H1 (cell line): Measurements from ENCODE around the gene CLEC18B. TPM values are rescaled to one million over a fixed set of nuclear protein-coding genes. Genes with fewer than 3 reads are reported as not detected.

Experiments used
- CTCF ChIA-PET: fragments of 300-600 bp; sonication (Branson Sonifier 250); formaldehyde crosslinking; loops from one replicate; lab custom pipeline; 2021; ENCODE audit not compliant: partially characterized antibody; lab: Charles Lee
- POLR2A ChIA-PET: fragments of 300-600 bp; sonication (Branson Sonifier 250); formaldehyde crosslinking; loops from one replicate; lab custom pipeline; 2021; ENCODE audit warnings: inconsistent platforms; ENCODE audit not compliant: partially characterized antibody; lab: Charles Lee
- DNase-seq, 2 experiments: peaks; one replicate each; pipeline versions ENCODE4 v3.0.0 to v3.0.0-alpha.2; 2010 to 2022; ENCODE audit warnings: low spot score in 2 of 2, low read depth in 1 of 2, mixed read lengths in 1 of 2
- FAIRE-seq: peaks from 2 replicates; lab custom pipeline; 2011; peaks lifted over from hg19 to GRCh38; lab: Jason Lieb, UNC
- H2AFZ ChIP-seq: 2 replicates; pipeline ENCODE4 v1.8.1; 2012; ENCODE audit warnings: low read length, inconsistent platforms
- H2AK5ac ChIP-seq: 2 replicates; pipeline ENCODE4 v1.6.1; 2013; ENCODE audit warnings: low read depth, low read length
- H2BK120ac ChIP-seq: replicated peaks from 2 replicates; pipeline ENCODE3; 2013; ENCODE audit warnings: low read depth, low read length, inconsistent platforms
- H2BK12ac ChIP-seq: 2 replicates; pipeline ENCODE4 v1.6.1; 2013; ENCODE audit warnings: low read depth, low read length
- H2BK15ac ChIP-seq: 2 replicates; pipeline ENCODE4 v1.6.1; 2013; ENCODE audit warnings: low read length
- H2BK20ac ChIP-seq: 2 replicates; pipeline ENCODE4 v1.6.1; 2013; ENCODE audit warnings: low read length
- H2BK5ac ChIP-seq: 2 replicates; pipeline ENCODE4 v1.6.1; 2013; ENCODE audit warnings: low read depth, low read length
- H3K14ac ChIP-seq: 2 replicates; pipeline ENCODE4 v1.6.1; 2013; ENCODE audit warnings: inconsistent platforms; ENCODE audit not compliant: insufficient read length
- H3K18ac ChIP-seq: 2 replicates; pipeline ENCODE4 v1.6.1; 2013; ENCODE audit warnings: low read length; ENCODE audit errors: extremely low read depth
- H3K23ac ChIP-seq: 2 replicates; pipeline ENCODE4 v1.6.1; 2013; ENCODE audit warnings: inconsistent platforms; ENCODE audit not compliant: insufficient read length
- H3K23me2 ChIP-seq: 2 replicates; pipeline ENCODE4 v1.6.1; 2013; ENCODE audit warnings: low read depth, low read length
- H3K27ac ChIP-seq: 2 replicates; pipeline ENCODE4 v1.6.1; 2011; ENCODE audit warnings: low read depth, low read length, inconsistent platforms
- H3K27me3 ChIP-seq, 4 experiments: replicated peaks in 1 of 4; 1 replicate in 1 of 4; 2 replicates in 3 of 4; pipeline versions ENCODE4 v1.6.1 to v1.8.1; 2011 to 2013; ENCODE audit warnings: low read length in 3 of 4, mild to moderate bottlenecking in 3 of 4, inconsistent platforms in 2 of 4, mixed read lengths in 2 of 4, moderate library complexity in 1 of 4; ENCODE audit not compliant: control insufficient read depth in 3 of 4, insufficient read depth in 3 of 4; ENCODE audit errors: extremely low read depth in 1 of 4
- H3K36me3 ChIP-seq, 4 experiments: 2 replicates each; pipeline versions ENCODE4 v1.6.1 to v1.8.1; 2011 to 2013; ENCODE audit warnings: mild to moderate bottlenecking in 4 of 4, low read length in 3 of 4, moderate library complexity in 2 of 4, control low read depth in 1 of 4, inconsistent platforms in 1 of 4; ENCODE audit not compliant: insufficient read depth in 4 of 4, control insufficient read depth in 2 of 4
- H3K4ac ChIP-seq: replicated peaks from 2 replicates; pipeline ENCODE3; 2013; ENCODE audit warnings: low read length, low read depth, mixed read lengths, inconsistent platforms; ENCODE audit not compliant: insufficient read length
- H3K4me1 ChIP-seq, 4 experiments: replicated peaks in 1 of 4; 1 replicate in 1 of 4; 2 replicates in 3 of 4; pipeline versions ENCODE4 v1.6.1 to v1.8.1; 2011 to 2013; ENCODE audit warnings: low read length in 3 of 4, inconsistent platforms in 2 of 4, mixed read lengths in 1 of 4; ENCODE audit not compliant: insufficient read depth in 4 of 4, control insufficient read depth in 3 of 4
- H3K4me2 ChIP-seq, 2 experiments: 2 replicates each; pipeline versions ENCODE4 v1.6.1 to v1.8.1; 2011 to 2013; ENCODE audit warnings: low read depth in 2 of 2, low read length in 2 of 2, control low read depth in 1 of 2, inconsistent platforms in 1 of 2, mild to moderate bottlenecking in 1 of 2; ENCODE audit not compliant: insufficient read depth in 1 of 2
- H3K4me3 ChIP-seq, 4 experiments: fragments of 200-600, 300-600 bp in 1 of 4; sonication (generic), shearing (Covaris generic), sonication (Bioruptor Twin) in 1 of 4; 2 replicates each; pipeline versions ENCODE4 v1.5.1 to v1.8.1; 2011 to 2016; ENCODE audit warnings: low read length in 4 of 4, low read depth in 3 of 4, control low read depth in 2 of 4, inconsistent platforms in 2 of 4, mild to moderate bottlenecking in 2 of 4, mixed read lengths in 1 of 4, moderate library complexity in 1 of 4; ENCODE audit not compliant: insufficient read depth in 2 of 4; ENCODE audit errors: extremely low read depth in 1 of 4
- H3K56ac ChIP-seq: replicated peaks from 2 replicates; pipeline ENCODE3; 2013; ENCODE audit warnings: low read depth, mild to moderate bottlenecking, mixed read lengths, low read length, inconsistent platforms; ENCODE audit not compliant: insufficient read length
- H3K79me1 ChIP-seq: 2 replicates; pipeline ENCODE4 v1.6.1; 2013; ENCODE audit warnings: low read depth, low read length, control low read depth
- H3K79me2 ChIP-seq, 2 experiments: 2 replicates each; pipeline versions ENCODE4 v1.6.1 to v1.8.1; 2012 to 2013; ENCODE audit warnings: low read length in 2 of 2, mild to moderate bottlenecking in 2 of 2, inconsistent platforms in 1 of 2; ENCODE audit not compliant: insufficient read depth in 2 of 2, control insufficient read depth in 1 of 2
- H3K9ac ChIP-seq, 4 experiments: replicated peaks in 1 of 4; 1 replicate in 1 of 4; 2 replicates in 3 of 4; pipeline versions ENCODE4 v1.6.1 to v1.8.1; 2011 to 2013; ENCODE audit warnings: low read depth in 3 of 4, low read length in 3 of 4, control low read depth in 2 of 4, mild to moderate bottlenecking in 2 of 4, moderate library complexity in 2 of 4, inconsistent platforms in 1 of 4; ENCODE audit errors: extremely low read depth in 1 of 4
- H3K9me3 ChIP-seq, 2 experiments: 2 replicates each; pipeline versions ENCODE4 v1.6.1 to v1.8.1; 2012 to 2013; ENCODE audit warnings: mild to moderate bottlenecking in 2 of 2, moderate library complexity in 2 of 2, control low read depth in 1 of 2, inconsistent platforms in 1 of 2, low read depth in 1 of 2, low read length in 1 of 2, mixed read lengths in 1 of 2; ENCODE audit not compliant: insufficient read depth in 2 of 2
- H4K20me1 ChIP-seq, 2 experiments: replicated peaks in 1 of 2; 2 replicates each; pipeline versions ENCODE3 to v1.8.1; 2011 to 2013; ENCODE audit warnings: inconsistent platforms in 2 of 2, low read length in 2 of 2, mild to moderate bottlenecking in 1 of 2; ENCODE audit not compliant: insufficient read depth in 2 of 2, control insufficient read depth in 1 of 2
- H4K5ac ChIP-seq: 2 replicates; pipeline ENCODE4 v1.6.1; 2013; ENCODE audit warnings: low read length, low read depth, mixed read lengths, inconsistent platforms; ENCODE audit not compliant: insufficient read length
- H4K8ac ChIP-seq: 2 replicates; pipeline ENCODE4 v1.8.0; 2013; ENCODE audit warnings: mild to moderate bottlenecking, moderate library complexity, low read length, inconsistent platforms; ENCODE audit not compliant: insufficient read depth; ENCODE audit errors: extremely low read depth
- H4K91ac ChIP-seq: replicated peaks from 2 replicates; pipeline ENCODE3; 2013; ENCODE audit warnings: low read length, mixed read lengths, inconsistent platforms; ENCODE audit not compliant: insufficient read length
- BRCA1 ChIP-seq: IDR thresholded peaks from 2 replicates; pipeline ENCODE4 v1.6.1; 2012; ENCODE audit warnings: low read depth, low read length, improper control_type of control experiment
- GTF2F1 ChIP-seq: IDR thresholded peaks from 2 replicates; pipeline ENCODE4 v1.6.1; 2012; ENCODE audit warnings: low read depth, low read length, improper control_type of control experiment, borderline replicate concordance
- HDAC6 ChIP-seq: IDR thresholded peaks from one replicate; pipeline ENCODE4 v1.7.1; 2012; ENCODE audit warnings: low read depth, mild to moderate bottlenecking, inconsistent platforms, low read length, moderate library complexity
- JUN ChIP-seq: IDR thresholded peaks from 2 replicates; pipeline ENCODE4 v1.6.1; 2011; ENCODE audit warnings: low read depth, mild to moderate bottlenecking, improper control_type of control experiment, low read length
- SIX5 ChIP-seq: IDR thresholded peaks from 2 replicates; pipeline ENCODE4 v1.6.1; 2011; ENCODE audit warnings: mild to moderate bottlenecking, low read depth, low read length
- SP2 ChIP-seq: IDR thresholded peaks from 2 replicates; pipeline ENCODE4 v1.6.1; 2012; ENCODE audit warnings: mild to moderate bottlenecking, low read length, inconsistent platforms
- WGBS, 2 experiments: shearing (Covaris generic) in 1 of 2; methylation state at CpG; one replicate each; pipeline versions ENCODE4 v1.1.6 to v1.1.7; 2013 to 2015; ENCODE audit warnings: low lambda C conversion rate in 2 of 2, mixed read lengths in 2 of 2, inconsistent platforms in 1 of 2, low coverage in 1 of 2, missing lambda C conversion rate in 1 of 2; ENCODE audit not compliant: insufficient replicate concordance in 2 of 2, insufficient coverage in 1 of 2, insufficient read length in 1 of 2; ENCODE audit errors: extremely low coverage in 1 of 2, missing lambda C conversion rate in 1 of 2; 5-methylcytosine and 5-hydroxymethylcytosine counted together
- polyA plus RNA-seq, 7 experiments: library from polyadenylated mRNA; depleted of rRNA in 3 of 7; stranded (reverse) in 5 of 7; unstranded in 2 of 7; fragments of >200 nt in 5 of 7; fragments of 200-250 nt in 2 of 7; gene quantifications; 1 replicate in 5 of 7; 2 replicates in 1 of 7; 4 replicates in 1 of 7; pipeline versions ENCODE4 v1.2.1 to v1.2.3, GENCODE V29; 2011 to 2013; ENCODE audit warnings: missing spikeins in 2 of 7, mixed read lengths in 2 of 7
- total RNA-seq: library from RNA; stranded (reverse); fragmentation: NEBNext Ultra II Directional; extraction: Animal tissue kit (Norgen Biotek cat#: 25700); gene quantifications from 2 replicates; pipeline ENCODE4 v1.2.1, GENCODE V29; 2021
- TF ChIP-seq, protein P1 (sequence below): IDR thresholded peaks from 2 replicates; pipeline ENCODE4 v1.6.1; 2011; ENCODE audit warnings: low read depth, mild to moderate bottlenecking, low read length; ENCODE audit not compliant: insufficient read depth

CLEC18B gene
- total and polyA plus RNA-seq, 2 of the 8 experiments (the other 6 are each of a cell fraction or from before 2014, with no cell fraction given) = 0.11 TPM; not detected in 1

- no peak overlapping the region for H2AFZ ChIP-seq
- H3K9ac ChIP-seq = no peak overlapping the region
- H4K8ac ChIP-seq = no peak overlapping the region
- no peak overlapping the region for H3K56ac ChIP-seq
- no peak overlapping the region for H2BK20ac ChIP-seq
- no peaks in the 10 kb centered on the region for H3K23me2 ChIP-seq
- H3K9me3 ChIP-seq = no peaks in the 10 kb centered on the region
- no peak for DNase-seq
- POLR2A ChIA-PET = no interaction called here
- H3K27me3 ChIP-seq = no peaks in the 10 kb centered on the region
- no peak for TF ChIP-seq BRCA1
- no peak for TF ChIP-seq SIX5
- no peak for TF ChIP-seq SP2
- TF ChIP-seq GTF2F1 = no peak
- TF ChIP-seq, protein P1, sequence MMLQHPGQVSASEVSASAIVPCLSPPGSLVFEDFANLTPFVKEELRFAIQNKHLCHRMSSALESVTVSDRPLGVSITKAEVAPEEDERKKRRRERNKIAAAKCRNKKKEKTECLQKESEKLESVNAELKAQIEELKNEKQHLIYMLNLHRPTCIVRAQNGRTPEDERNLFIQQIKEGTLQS = no peak
- TF ChIP-seq HDAC6 = no peak
- TF ChIP-seq JUN = no peak
- no peak overlapping the region for H3K27ac ChIP-seq
- H2BK120ac ChIP-seq = no peak overlapping the region
- H2AK5ac ChIP-seq = no peak overlapping the region
- no peaks in the 10 kb centered on the region for H3K79me1 ChIP-seq
- H4K5ac ChIP-seq = no peak overlapping the region
- CTCF ChIA-PET = interaction anchor here (0.7 to 2.8 kb wide), 5 partner anchors 8 to 228 kb away, joined by 3 to 12 read pairs (median 3); no protein-coding TSS in a partner anchor
- no peak overlapping the region for H3K23ac ChIP-seq
- no peaks in the 10 kb centered on the region for H3K79me2 ChIP-seq
- FAIRE-seq = no peak
- no peaks in the 10 kb centered on the region for H4K20me1 ChIP-seq
- H4K91ac ChIP-seq = no peak overlapping the region
- no peak overlapping the region for H3K4ac ChIP-seq
- WGBS, 2 experiments = 91% methylated on average over 9 of the region's 9 CpGs; no CpG with 5 or more reads in 1 of the 2 experiments
- peaks cover 23 to 73% (median 62%) of the 10 kb centered on the region in 4 experiments for H3K36me3 ChIP-seq
- no peak overlapping the region for H2BK12ac ChIP-seq
- no peak overlapping the region for H3K4me3 ChIP-seq
- H3K4me1 ChIP-seq = no peaks in the 10 kb centered on the region
- H3K18ac ChIP-seq = no peak overlapping the region
- H3K14ac ChIP-seq = no peak overlapping the region
- H2BK5ac ChIP-seq = no peak overlapping the region
- no peak overlapping the region for H3K4me2 ChIP-seq
- no peak overlapping the region for H2BK15ac ChIP-seq
These were observed 47.7 kb upstream of the CLEC18B start for GRCh38 chr16:74468807-74469525.
